Measurements from ENCODE around the gene RASSF10. TPM values are rescaled to one million over a fixed set of nuclear protein-coding genes. Genes with fewer than 3 reads are reported as not detected.
A peak's percentile ranks its signal among the peaks of the same experiment; 100 is the strongest.

Gene RASSF10
- polyA plus RNA-seq, 2 of the 4 experiments (the other 2 are of a cell fraction): 3.9 to 10.3 TPM

GRCh38 chr11:13054278-13054677 is 45.2 kb downstream of the RASSF10 start:
- Histone ChIP-seq H3K27ac (peak overlapping the region in 1 of 2 experiments; percentile 67; a peak in 4 of 6 replicates), H3K4me1 (peaks cover 30% of the 10 kb centered on the region), H3K4me3 (no peak overlapping the region), H3K9me3 (peaks cover 9% of the 10 kb centered on the region; the same call in 1 of the 3 replicates), H3K4me2 (peak overlapping the region; percentile 1; the same call in 2 of the 3 replicates)
- DNase-seq (ENCODE audit: low read depth in 1 of 2, low spot score in 1 of 2) (no peak), ATAC-seq (peak; percentile 43 to 62; a peak in 4 of 6 replicates), FAIRE-seq (no peak)
- ChIA-PET CTCF (interaction anchor here (0.6 to 1.3 kb wide), 5 partner anchors 8 to 84 kb away, joined by 3 read pairs; no protein-coding TSS in a partner anchor), POLR2A (no interaction called here)
- 44% methylated on average over 3 of the region's 3 CpGs for WGBS (ENCODE audit: missing lambda C conversion rate)
- TF ChIP-seq CTCF (IDR thresholded peaks at IDR 0.05): no peak
- no peak for TF ChIP-seq HOXB13 (CRISPR knock-in tag; IDR thresholded peaks at IDR 0.05; ENCODE audit: low read depth)
- TF ChIP-seq HOXB5 (CRISPR knock-in tag; IDR thresholded peaks at IDR 0.05): no peak
- TF ChIP-seq E2F6 (IDR thresholded peaks at IDR 0.05; ENCODE audit: borderline replicate concordance, low read depth): no peak
- TF ChIP-seq RARB (CRISPR knock-in tag; IDR thresholded peaks at IDR 0.05): no peak
- TF ChIP-seq JUNB (IDR thresholded peaks at IDR 0.05): no peak
- no peak for TF ChIP-seq KDM5A (IDR thresholded peaks at IDR 0.05)
- no peak for TF ChIP-seq RNF2 (IDR thresholded peaks at IDR 0.05; ENCODE audit: borderline replicate concordance, low read depth)
- no peak for TF ChIP-seq MAZ (IDR thresholded peaks at IDR 0.05; ENCODE audit: borderline replicate concordance, low read depth, low read length)
- TF ChIP-seq HMGXB4 (CRISPR knock-in tag; IDR thresholded peaks at IDR 0.05; ENCODE audit: borderline replicate concordance): no peak
- no peak for TF ChIP-seq HEYL (CRISPR knock-in tag; IDR thresholded peaks at IDR 0.05)
- no peak for TF ChIP-seq CBX2 (IDR thresholded peaks at IDR 0.05; ENCODE audit: borderline replicate concordance, low read depth)
- TF ChIP-seq BCL3 (IDR thresholded peaks at IDR 0.05): no peak
- no peak for TF ChIP-seq SMC3 (IDR thresholded peaks at IDR 0.05)
- no peak for TF ChIP-seq MAFK (IDR thresholded peaks at IDR 0.05; ENCODE audit: partially characterized antibody)
- no peak for TF ChIP-seq SREBF2 (IDR thresholded peaks at IDR 0.05)
- no peak for TF ChIP-seq ZSCAN20 (CRISPR knock-in tag; IDR thresholded peaks at IDR 0.05)
- no peak for TF ChIP-seq EHMT2 (IDR thresholded peaks at IDR 0.05; ENCODE audit: low read depth)
- no peak for TF ChIP-seq MYC (IDR thresholded peaks at IDR 0.05; ENCODE audit: borderline replicate concordance, low read length)
- no peak for TF ChIP-seq ATOH8 (CRISPR knock-in tag; IDR thresholded peaks at IDR 0.05; ENCODE audit: low read depth)

- FAIRE-seq (no peak), DNase-seq (ENCODE audit: low read depth in 1 of 2, low spot score in 1 of 2) (no peak), ATAC-seq (no peak)
- no peak overlapping the region for H3K27ac ChIP-seq
- no peak overlapping the region for H3K4me2 ChIP-seq
- POLR2A ChIA-PET: no interaction called here
- H3K9me3 ChIP-seq: 0 out of 3 replicates have a peak, but pooled peaks cover 4% of the 10 kb centered on the region
- CTCF ChIA-PET: interaction anchor here (1.0 to 1.2 kb wide), 2 partner anchors 14 to 91 kb away, joined by 3 read pairs; no protein-coding TSS in a partner anchor
- whole genome bisulfite sequencing (ENCODE audit: missing lambda C conversion rate): 35% methylated on average over 2 of the region's 2 CpGs
- no peak overlapping the region for H3K4me3 ChIP-seq
- peaks cover 30% of the 10 kb centered on the region for H3K4me1 ChIP-seq
- no peak for TF ChIP-seq TP53 (CRISPR knock-in tag; IDR thresholded peaks at IDR 0.05)
- TF ChIP-seq MAX (IDR thresholded peaks at IDR 0.05): no peak
- TF ChIP-seq RCOR1 (IDR thresholded peaks at IDR 0.05; ENCODE audit: low read depth, low read length): no peak
- no peak for TF ChIP-seq CTCF (IDR thresholded peaks at IDR 0.05)
- TF ChIP-seq NFE2L2 (conservative IDR thresholded peaks at IDR 0.05; ENCODE audit: low read length): no peak
- TF ChIP-seq TFCP2L1 (CRISPR knock-in tag; IDR thresholded peaks at IDR 0.05): no peak
- TF ChIP-seq POLR2A (IDR thresholded peaks at IDR 0.05; ENCODE audit: low read length): no peak
- no peak for TF ChIP-seq HOXB13 (CRISPR knock-in tag; IDR thresholded peaks at IDR 0.05; ENCODE audit: low read depth)
- no peak for TF ChIP-seq HMGXB4 (CRISPR knock-in tag; IDR thresholded peaks at IDR 0.05; ENCODE audit: borderline replicate concordance)
- no peak for TF ChIP-seq JUN (IDR thresholded peaks at IDR 0.05)
Observed at GRCh38 chr11:13055200-13055599, 46.1 kb downstream of the RASSF10 start.

Data from A549 (cell line).